SK-N-SH treated with all-trans-retinoic acid at 6 μM for 48 hours (cell line): Measurements from ENCODE around the gene UBR3.

Source experiments
- CSDC2 ChIP-seq: fragments of 250-450 bp; sonication (Bioruptor Pico); IDR thresholded peaks from 2 replicates; pipeline ENCODE4 v1.5.0; 2020; ENCODE audit warnings: mild to moderate bottlenecking, moderate library complexity
- ISL1 ChIP-seq: fragments of 250-450 bp; sonication (Bioruptor Pico); IDR thresholded peaks from 2 replicates; pipeline ENCODE4 v2.1.2; 2022; ENCODE audit warnings: mild to moderate bottlenecking, moderate library complexity
- ZC3H10 ChIP-seq: fragments of 250-450 bp; sonication (Bioruptor Pico); IDR thresholded peaks from 2 replicates; pipeline ENCODE4 v1.5.1; 2021; ENCODE audit warnings: mild to moderate bottlenecking, moderate library complexity
- ZFP30 ChIP-seq: fragments of 450-650 bp; formaldehyde crosslinking; IDR thresholded peaks from 2 replicates; pipeline ENCODE4 v1.5.0; 2022; ENCODE audit warnings: mild to moderate bottlenecking, moderate library complexity
- TF ChIP-seq, protein P1 (sequence below): fragments of 250-450 bp; sonication (Bioruptor Pico); IDR thresholded peaks from 2 replicates; pipeline ENCODE4 v1.8.0; 2020; ENCODE audit warnings: mild to moderate bottlenecking, moderate library complexity, borderline replicate concordance

DNA sequence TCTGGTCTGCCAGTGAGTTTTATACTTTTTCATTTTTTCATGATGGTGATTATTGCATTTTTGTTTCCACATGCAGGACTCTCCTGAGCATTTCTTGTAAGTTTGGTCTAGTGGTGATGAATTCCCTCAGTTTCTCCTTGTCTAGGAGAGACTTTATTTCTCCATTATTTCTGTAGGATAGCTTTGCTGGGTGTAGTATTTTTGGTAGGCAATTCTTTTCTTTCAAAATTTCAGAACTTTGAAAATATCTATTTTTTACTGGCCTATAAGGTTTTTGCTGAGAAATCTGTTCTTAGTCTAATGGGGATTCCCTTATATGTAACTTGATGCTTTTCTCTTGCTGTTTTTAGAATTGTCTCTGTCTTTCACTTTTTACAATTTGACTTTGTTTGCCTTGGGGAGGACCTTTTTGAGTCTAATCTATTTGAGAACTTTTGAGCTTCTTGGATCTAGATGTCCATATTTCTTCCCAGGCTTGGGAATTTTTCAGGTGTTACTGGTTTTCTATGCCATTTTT lies 149.1 kb downstream of the UBR3 start:
- TF ChIP-seq ISL1 (CRISPR knock-in tag) = no peak
- no peak for TF ChIP-seq ZFP30 (CRISPR knock-in tag)
- TF ChIP-seq CSDC2 = no peak
- TF ChIP-seq, protein P1, sequence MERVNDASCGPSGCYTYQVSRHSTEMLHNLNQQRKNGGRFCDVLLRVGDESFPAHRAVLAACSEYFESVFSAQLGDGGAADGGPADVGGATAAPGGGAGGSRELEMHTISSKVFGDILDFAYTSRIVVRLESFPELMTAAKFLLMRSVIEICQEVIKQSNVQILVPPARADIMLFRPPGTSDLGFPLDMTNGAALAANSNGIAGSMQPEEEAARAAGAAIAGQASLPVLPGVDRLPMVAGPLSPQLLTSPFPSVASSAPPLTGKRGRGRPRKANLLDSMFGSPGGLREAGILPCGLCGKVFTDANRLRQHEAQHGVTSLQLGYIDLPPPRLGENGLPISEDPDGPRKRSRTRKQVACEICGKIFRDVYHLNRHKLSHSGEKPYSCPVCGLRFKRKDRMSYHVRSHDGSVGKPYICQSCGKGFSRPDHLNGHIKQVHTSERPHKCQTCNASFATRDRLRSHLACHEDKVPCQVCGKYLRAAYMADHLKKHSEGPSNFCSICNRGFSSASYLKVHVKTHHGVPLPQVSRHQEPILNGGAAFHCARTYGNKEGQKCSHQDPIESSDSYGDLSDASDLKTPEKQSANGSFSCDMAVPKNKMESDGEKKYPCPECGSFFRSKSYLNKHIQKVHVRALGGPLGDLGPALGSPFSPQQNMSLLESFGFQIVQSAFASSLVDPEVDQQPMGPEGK (CRISPR knock-in tag) = no peak
- TF ChIP-seq ZC3H10 (CRISPR knock-in tag) = no peak
